HepG2 (cell line): ENCODE data around the gene CDH23. TPM values are rescaled to one million over a fixed set of nuclear protein-coding genes. Genes with fewer than 3 reads are reported as not detected.

Source experiments
- ATAC-seq: fragments of 200-7000 bp; cut with Tn5 transposase; 3 replicates; pipeline ENCODE4 v1.9.1; 2020; ENCODE audit warnings: mild to moderate bottlenecking, moderate library complexity
- BruUV-seq: library from RNA; stranded (reverse); fragments of 400-500 nt; replicated peaks from 2 replicates; lab custom pipeline; 2021; lab: Mats Ljungman, UMichigan
- CTCF ChIA-PET: fragments of 300-600 bp; formaldehyde crosslinking; extraction: SDS; loops from one replicate; lab custom pipeline; 2021; ENCODE audit warnings: low total read pairs, inconsistent platforms, low intra/inter-chr PET ratio; lab: Yijun Ruan, JAX
- POLR2A ChIA-PET: fragments of 350-600 bp; sonication (Branson Sonifier 250); formaldehyde crosslinking; loops from one replicate; lab custom pipeline; 2020; ENCODE audit warnings: antibody characterized with exemption, inconsistent platforms; lab: Yijun Ruan, JAX
- DNase-seq: peaks from one replicate; pipeline ENCODE4 v3.0.0-alpha.2; 2015; ENCODE audit warnings: low spot score
- FAIRE-seq: peaks from 3 replicates; lab custom pipeline; 2011; peaks lifted over from hg19 to GRCh38; lab: Jason Lieb, UNC
- H2AFZ ChIP-seq: one replicate; pipeline ENCODE4 v1.6.1; 2011; ENCODE audit warnings: low read length, inconsistent platforms
- H3K27ac ChIP-seq: fragments of 300-600 bp; 3 replicates; pipeline ENCODE4 v1.8.0; 2011; ENCODE audit warnings: mixed run types, mild to moderate bottlenecking, mixed read lengths, low read length, inconsistent platforms; ENCODE audit not compliant: insufficient read depth; ENCODE audit errors: extremely low read length
- H3K27me3 ChIP-seq, 2 experiments: fragments of 200-600 bp in 1 of 2; 2 replicates in 1 of 2; 3 replicates in 1 of 2; pipeline versions ENCODE4 v1.6.0 to v1.8.0; 2011; ENCODE audit warnings: low read length in 2 of 2, mild to moderate bottlenecking in 2 of 2, moderate library complexity in 2 of 2, inconsistent platforms in 1 of 2; ENCODE audit not compliant: insufficient read depth in 2 of 2, control insufficient read depth in 1 of 2
- H3K36me3 ChIP-seq, 2 experiments: fragments of 200-600 bp in 1 of 2; replicated peaks in 1 of 2; 2 replicates in 1 of 2; 3 replicates in 1 of 2; pipeline versions ENCODE4 v1.5.1 to v1.8.0; 2011; ENCODE audit warnings: low read length in 2 of 2, inconsistent platforms in 1 of 2; ENCODE audit not compliant: insufficient read depth in 2 of 2, control insufficient read depth in 1 of 2
- H3K4me1 ChIP-seq: 2 replicates; pipeline ENCODE4 v1.5.1; 2012; ENCODE audit warnings: low read length, inconsistent platforms; ENCODE audit not compliant: insufficient read depth
- H3K4me2 ChIP-seq: 2 replicates; pipeline ENCODE4 v1.6.0; 2011; ENCODE audit warnings: low read depth, low read length, inconsistent platforms
- H3K4me3 ChIP-seq, 3 experiments: fragments of 200-600 bp in 1 of 3; sonication (generic), shearing (Covaris generic) in 1 of 3; replicated peaks in 1 of 3; 2 replicates each; pipeline ENCODE4 v1.5.1; 2011 to 2016; ENCODE audit warnings: low read length in 3 of 3, inconsistent platforms in 2 of 3, low read depth in 2 of 3, mild to moderate bottlenecking in 2 of 3, control low read depth in 1 of 3, mixed read lengths in 1 of 3; ENCODE audit not compliant: insufficient read depth in 1 of 3
- H3K79me2 ChIP-seq: one replicate; pipeline ENCODE4 v1.6.1; 2011; ENCODE audit warnings: low read length, inconsistent platforms; ENCODE audit not compliant: insufficient read depth
- H3K9ac ChIP-seq: 2 replicates; pipeline ENCODE4 v1.6.0; 2011; ENCODE audit warnings: mild to moderate bottlenecking, low read depth, low read length, inconsistent platforms; ENCODE audit not compliant: insufficient read depth
- H3K9me3 ChIP-seq: 2 replicates; pipeline ENCODE4 v1.5.1; 2012; ENCODE audit warnings: mild to moderate bottlenecking, low read length
- H4K20me1 ChIP-seq: 2 replicates; pipeline ENCODE4 v1.6.0; 2011; ENCODE audit warnings: inconsistent platforms, mild to moderate bottlenecking, low read length, moderate library complexity; ENCODE audit not compliant: insufficient read depth
- EP300 ChIP-seq, 3 experiments: sonication (generic) in 1 of 3; formaldehyde crosslinking in 1 of 3; IDR thresholded peaks; 2 replicates each; pipeline versions ENCODE4 v1.5.1 to v1.6.1; 2011 to 2020; ENCODE audit warnings: low read depth in 2 of 3, low read length in 2 of 3, borderline replicate concordance in 1 of 3, improper control_type of control experiment in 1 of 3, mild to moderate bottlenecking in 1 of 3, missing genetic modification reagents in 1 of 3, moderate library complexity in 1 of 3
- ETV5 ChIP-seq: IDR thresholded peaks from 2 replicates; pipeline ENCODE4 v1.6.1; 2018; ENCODE audit warnings: missing biosample characterization, missing genetic modification reagents, inconsistent platforms, borderline replicate concordance
- FOXA1 ChIP-seq, 2 experiments: fragments of 450-650 bp in 1 of 2; sonication (generic) in 1 of 2; formaldehyde crosslinking in 1 of 2; IDR thresholded peaks; 2 replicates each; pipeline versions ENCODE4 v1.4.0 to v1.6.1; 2016 to 2020; ENCODE audit warnings: missing genetic modification reagents in 1 of 2
- FOXA3 ChIP-seq: IDR thresholded peaks from 2 replicates; pipeline ENCODE4 v1.6.1; 2016; ENCODE audit warnings: missing genetic modification reagents, missing compliant biosample characterization
- IRF1 ChIP-seq: sonication (generic); formaldehyde crosslinking; IDR thresholded peaks from 2 replicates; pipeline ENCODE4 v1.4.0; 2020; ENCODE audit warnings: low read depth, mild to moderate bottlenecking, missing genetic modification reagents
- NAIF1 ChIP-seq: sonication (generic); formaldehyde crosslinking; IDR thresholded peaks from 2 replicates; pipeline ENCODE4 v1.5.0; 2020; ENCODE audit warnings: mild to moderate bottlenecking, missing genetic modification reagents, borderline replicate concordance
- SOX13 ChIP-seq, 3 experiments: fragments of 450-650 bp in 1 of 3; sonication (generic) in 1 of 3; formaldehyde crosslinking in 1 of 3; IDR thresholded peaks in 2 of 3; conservative IDR thresholded peaks in 1 of 3; 2 replicates each; pipeline versions ENCODE4 v1.5.0 to v1.6.1; 2016 to 2020; ENCODE audit warnings: antibody characterized with exemption in 1 of 3, mild to moderate bottlenecking in 1 of 3, missing compliant biosample characterization in 1 of 3, missing genetic modification reagents in 1 of 3, moderate library complexity in 1 of 3
- SOX5 ChIP-seq: IDR thresholded peaks from 2 replicates; pipeline ENCODE4 v1.6.1; 2016; ENCODE audit warnings: borderline replicate concordance
- SOX6 ChIP-seq, 2 experiments: fragments of 450-650 bp in 1 of 2; sonication (generic) in 1 of 2; formaldehyde crosslinking in 1 of 2; IDR thresholded peaks; 2 replicates each; pipeline versions ENCODE4 v1.4.0 to v1.6.1; 2017 to 2020; ENCODE audit warnings: antibody characterized with exemption in 1 of 2, mild to moderate bottlenecking in 1 of 2, missing genetic modification reagents in 1 of 2
- WGBS: methylation state at CpG from one replicate; pipeline ENCODE4 v1.1.6; 2017; ENCODE audit warnings: low lambda C conversion rate; 5-methylcytosine and 5-hydroxymethylcytosine counted together
- in situ Hi-C: cut with HindIII; loops from 2 replicates; pipeline ENCODE4 v1.10.0; 2017; ENCODE audit warnings: low pct_unique_long_range_greater_than_20kb; ENCODE audit not compliant: extremely low pct_ligation_motif_present
- intact Hi-C: fragments of 100-400 bp; cut with micrococcal nuclease; formaldehyde crosslinking; loops from one replicate; pipeline ENCODE4 v1.10.0; 2022; ENCODE audit not compliant: unreplicated experiment
- polyA plus RNA-seq, 8 experiments: library from polyadenylated mRNA; depleted of rRNA in 3 of 8; stranded (reverse) in 7 of 8; unstranded in 1 of 8; fragments of >200 nt; fragmentation: Illumina TruSeq in 4 of 8; extraction: Trizol in 4 of 8; gene quantifications; 2 replicates each; pipeline versions ENCODE4 v1.2.1 to v1.2.3, GENCODE V29; 2011 to 2016; ENCODE audit warnings: low read depth in 4 of 8, missing spikeins in 1 of 8, mixed read lengths in 1 of 8; ENCODE audit not compliant: insufficient read depth in 1 of 8
- total RNA-seq, 5 experiments: library from RNA; depleted of rRNA; stranded (reverse); fragments of >200 nt; fragmentation: Illumina TruSeq; extraction: Trizol; gene quantifications; 2 replicates each; pipeline ENCODE4 v1.2.3, GENCODE V29; 2016; ENCODE audit warnings: low read depth in 1 of 5

CDH23 gene
- total and polyA plus RNA-seq, 2 of the 13 experiments (the other 11 are each of a cell fraction or from before 2014, with no cell fraction given), result 0.13 TPM; not detected in 1

DNA sequence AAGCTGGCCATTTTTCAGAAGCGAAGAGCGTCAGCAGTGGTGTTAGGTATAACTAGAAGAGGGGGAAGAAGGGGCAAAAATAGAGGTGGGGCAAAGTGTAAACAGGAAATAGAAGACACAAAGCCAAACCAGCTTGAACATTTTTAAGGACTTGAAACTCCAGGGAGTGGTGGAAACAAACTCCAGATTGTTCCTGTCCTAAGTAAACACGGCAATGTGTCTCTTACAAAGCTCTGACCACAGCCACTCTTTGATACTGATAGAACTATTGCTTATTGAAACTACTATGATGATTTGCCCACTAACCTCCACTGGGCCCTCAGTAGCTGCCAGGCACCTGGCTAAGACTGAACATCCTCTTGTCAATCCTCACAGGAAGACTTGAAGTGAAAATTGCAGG, 20.8 kb upstream of the CDH23 start:
- in situ Hi-C loops (loop anchor here (5.0 kb wide), 1 partner anchor 59 kb away; the partner anchor contains the start of gene SLC29A3), intact Hi-C loops (loop anchor here (2.0 kb wide), 1 partner anchor 41 kb away; no protein-coding TSS in a partner anchor)
- no peaks in the 10 kb centered on the region for H3K36me3 ChIP-seq
- DNase-seq (peak; percentile 40), ATAC-seq (no peak)
- no peak overlapping the region for H2AFZ ChIP-seq
- H3K79me2 ChIP-seq, result no peaks in the 10 kb centered on the region
- H3K4me3 ChIP-seq, result no peak overlapping the region
- 45% methylated on average over 3 of the region's 3 CpGs for WGBS
- peaks cover 0 to 6% of the 10 kb centered on the region in 2 experiments; a peak in 2 of 5 replicates for H3K27me3 ChIP-seq
- H3K4me1 ChIP-seq, result peaks cover 39% of the 10 kb centered on the region
- CTCF ChIA-PET, result interaction anchor here (2.3 kb wide), 1 partner anchor 57 kb away, joined by 9 read pairs; the partner anchor contains the start of gene SLC29A3
- no peak overlapping the region for H3K9ac ChIP-seq
- no TSS peak for BruUV-seq
- peak overlapping the region; percentile 80 for H3K4me2 ChIP-seq
- no peak overlapping the region for H3K27ac ChIP-seq
- TF ChIP-seq ETV5, result peak; percentile 16; the same call in 1 of the 2 replicates
- no peak for TF ChIP-seq IRF1 (CRISPR knock-in tag)
- no peak for TF ChIP-seq NAIF1 (CRISPR knock-in tag)
- TF ChIP-seq SOX13 (IDR thresholded peaks at IDR 0.05), result no peak
- TF ChIP-seq SOX13 (CRISPR knock-in tag; conservative IDR thresholded peaks at IDR 0.05 in 1 of 2, IDR thresholded peaks at IDR 0.05 in 1 of 2), result 0 out of 4 replicates have a peak, but pooled peaks of 1 of the 2 experiments have one; percentile 28
- TF ChIP-seq EP300 (IDR thresholded peaks at IDR 0.05; ENCODE audit: low read depth in 2 of 2, low read length in 2 of 2), result 0 out of 4 replicates have a peak, but pooled peaks of 1 of the 2 experiments have one; percentile 33
- no peak for TF ChIP-seq EP300 (CRISPR knock-in tag; IDR thresholded peaks at IDR 0.05; ENCODE audit: borderline replicate concordance)
- no peak for TF ChIP-seq SOX6 (IDR thresholded peaks at IDR 0.05)
- TF ChIP-seq SOX6 (CRISPR knock-in tag; IDR thresholded peaks at IDR 0.05), result 0 out of 2 replicates have a peak, but pooled peaks have one; percentile 14
- TF ChIP-seq SOX5, result peak; percentile 22; the same call in 1 of the 2 replicates
- TF ChIP-seq FOXA3 (CRISPR knock-in tag), result peak; percentile 55
- no peak for TF ChIP-seq FOXA1 (IDR thresholded peaks at IDR 0.05)
- TF ChIP-seq FOXA1 (CRISPR knock-in tag; IDR thresholded peaks at IDR 0.05), result peak; percentile 64; the same call in 1 of the 2 replicates
- TF ChIP-seq, all 625 proteins: peak for 7
- H4K20me1 ChIP-seq, result no peaks in the 10 kb centered on the region
- no peak for FAIRE-seq
- POLR2A ChIA-PET, result interaction anchor here (1.3 to 4.2 kb wide), 6 partner anchors 12 to 56 kb away, joined by 4 to 38 read pairs (median 18); partner anchors contain the start of gene SLC29A3
- H3K9me3 ChIP-seq, result no peaks in the 10 kb centered on the region
